ENCODE results near the gene LTBP3.
A peak's percentile ranks its signal among the peaks of the same experiment; 100 is the strongest.

The LTBP3 gene

DNA sequence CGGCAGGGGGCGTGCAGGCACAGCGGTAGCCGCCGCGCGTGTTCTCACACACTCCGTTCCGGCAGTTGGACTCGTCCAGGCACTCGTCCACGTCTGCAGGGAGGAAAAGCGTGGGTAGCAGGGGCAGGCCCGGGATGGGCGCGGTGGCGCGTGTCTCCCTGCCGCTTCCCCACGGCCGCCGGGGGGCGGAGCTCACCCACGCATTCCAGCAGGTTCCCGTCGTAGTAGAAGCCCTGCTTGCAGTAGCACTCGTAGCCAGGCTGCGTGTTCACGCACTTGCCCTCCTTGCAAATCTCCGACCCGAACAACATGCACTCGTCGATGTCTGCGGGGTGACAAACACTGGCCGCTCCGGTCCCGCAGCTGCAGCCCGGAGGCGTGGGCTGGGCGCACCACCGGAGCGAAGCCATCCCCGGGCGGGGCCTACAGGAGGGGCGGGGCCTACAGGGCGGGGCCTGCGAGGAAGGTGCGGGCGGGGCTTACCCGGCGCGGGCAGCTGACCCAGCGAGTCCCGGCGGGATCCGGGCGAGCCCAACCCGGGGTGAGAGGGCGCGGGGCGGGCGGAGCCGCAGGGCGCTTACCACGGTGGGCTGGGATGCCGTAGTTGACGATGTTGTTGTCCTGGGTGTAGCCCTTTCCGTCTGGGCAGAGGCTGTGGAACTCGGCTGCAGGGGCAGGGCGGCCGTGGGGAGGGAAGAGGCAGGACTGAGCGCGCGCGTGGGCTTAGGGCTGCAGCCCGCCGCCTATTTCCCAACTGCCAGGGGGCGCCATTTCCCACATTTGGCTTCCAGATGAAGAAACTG, 17.7 kb downstream of the LTBP3 start:
- TF ChIP-seq CTCF (IDR thresholded peaks at IDR 0.05; ENCODE audit: control insufficient read depth, insufficient read depth, low read depth, low read length, missing control alignments) = peak; percentile 88
- peak overlapping the region; percentile 50 for H3K4me3 ChIP-seq (ENCODE audit: control insufficient read depth, low read depth, low read length)
- DNase-seq (ENCODE audit: low read depth) = peak; percentile 43

DNA sequence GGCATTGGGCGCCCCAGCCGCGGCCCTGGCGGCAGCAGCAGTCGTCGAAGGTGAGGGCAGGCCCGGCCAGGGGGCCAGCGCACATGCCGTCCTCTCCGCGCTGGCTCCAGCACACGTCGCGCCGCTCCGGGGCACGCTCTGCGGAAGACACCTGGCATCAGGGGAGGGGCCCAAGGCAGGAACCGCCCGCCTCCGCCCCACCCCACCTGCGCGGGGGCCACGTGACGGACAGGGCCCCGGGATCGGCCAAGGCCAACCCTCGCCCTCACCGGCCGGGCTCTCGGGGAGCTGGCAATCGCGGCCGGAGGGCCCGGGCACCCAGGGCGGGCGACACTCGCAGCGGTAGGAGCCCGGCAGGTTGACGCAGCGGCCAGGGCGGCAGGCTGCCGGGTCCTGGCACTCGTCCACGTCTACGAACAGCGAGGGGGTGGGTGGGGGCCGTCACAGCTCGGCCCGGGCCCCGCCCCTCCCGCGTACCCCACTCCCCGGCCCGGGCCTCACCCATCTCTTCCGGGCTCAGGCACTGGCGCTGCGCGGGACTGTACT, 18.3 kb downstream of the LTBP3 start:
- TF ChIP-seq CTCF (IDR thresholded peaks at IDR 0.05; ENCODE audit: control insufficient read depth, insufficient read depth, low read depth, low read length, missing control alignments) = no peak
- DNase-seq (ENCODE audit: low read depth) = no peak
- peak overlapping the region; percentile 50 for H3K4me3 ChIP-seq (ENCODE audit: control insufficient read depth, low read depth, low read length)

DNA sequence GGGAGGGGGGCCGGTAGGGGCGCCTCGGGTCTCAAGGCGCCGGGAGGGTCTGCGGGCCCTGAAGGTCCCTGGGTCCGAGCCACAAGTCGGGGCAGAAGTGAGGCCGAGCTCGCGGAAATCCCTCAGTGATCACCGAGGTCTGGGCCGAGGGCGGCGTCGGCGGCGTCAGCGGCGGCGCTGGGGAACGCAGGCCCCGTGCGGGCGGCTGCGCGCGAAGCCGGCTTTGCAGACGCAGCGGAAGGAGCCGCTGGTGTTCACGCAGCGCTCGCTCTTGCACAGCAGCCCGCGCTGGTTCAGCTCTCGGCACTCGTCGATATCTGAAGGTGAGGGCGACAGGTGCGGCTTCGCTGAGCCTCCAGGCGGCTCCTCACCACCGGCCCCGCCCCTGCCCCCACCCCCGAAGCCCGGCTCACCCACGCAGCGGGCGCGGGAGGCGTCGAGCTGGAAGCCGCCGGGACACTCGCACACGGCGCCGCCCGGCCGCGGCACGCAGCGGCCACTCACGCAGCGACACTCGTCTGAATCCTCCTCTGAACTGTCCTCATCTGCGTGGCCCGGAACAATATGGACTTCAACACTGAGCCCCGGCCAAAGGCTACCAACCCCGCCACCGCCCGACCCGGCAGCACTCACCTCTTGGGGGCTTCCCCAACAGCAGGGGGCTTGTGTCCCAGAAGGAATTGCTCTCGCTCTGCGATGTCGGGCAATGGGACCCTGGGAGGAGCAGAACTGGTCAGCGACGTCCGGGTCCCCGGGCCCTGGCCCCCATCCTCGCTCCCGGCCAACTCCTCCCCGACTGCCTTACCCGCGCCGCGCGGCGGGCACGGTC, 19.0 kb downstream of the LTBP3 start:
- DNase-seq (ENCODE audit: low read depth) = no peak
- TF ChIP-seq CTCF (IDR thresholded peaks at IDR 0.05; ENCODE audit: control insufficient read depth, insufficient read depth, low read depth, low read length, missing control alignments) = no peak
- no peak overlapping the region for H3K4me3 ChIP-seq (ENCODE audit: control insufficient read depth, low read depth, low read length)

DNA sequence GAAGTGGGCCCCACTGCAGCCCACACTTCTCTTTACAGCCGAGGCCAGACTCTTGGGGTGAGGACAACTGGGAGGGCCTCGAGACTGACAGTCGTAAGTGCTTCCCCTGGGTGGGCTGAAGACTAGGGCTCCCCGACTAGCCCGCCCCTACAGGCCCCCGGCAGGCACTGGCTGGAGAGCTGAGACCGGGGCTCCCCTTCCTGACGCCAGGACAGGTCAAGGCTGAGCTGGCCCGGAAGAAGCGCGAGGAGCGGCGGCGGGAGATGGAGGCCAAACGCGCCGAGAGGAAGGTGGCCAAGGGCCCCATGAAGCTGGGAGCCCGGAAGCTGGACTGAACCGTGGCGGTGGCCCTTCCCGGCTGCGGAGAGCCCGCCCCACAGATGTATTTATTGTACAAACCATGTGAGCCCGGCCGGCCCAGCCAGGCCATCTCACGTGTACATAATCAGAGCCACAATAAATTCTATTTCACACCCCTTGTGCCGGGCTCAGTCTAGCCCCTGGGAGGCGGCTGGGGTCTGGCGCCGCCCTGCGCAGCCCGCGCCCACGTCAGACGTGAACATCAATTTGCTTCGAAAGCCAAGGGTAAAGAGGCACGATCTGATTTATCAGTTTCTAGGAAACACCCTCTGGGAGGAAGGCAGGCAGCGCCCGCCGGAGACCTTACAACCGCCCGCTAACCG, 19.8 kb downstream of the LTBP3 start:
- TF ChIP-seq CTCF (IDR thresholded peaks at IDR 0.05; ENCODE audit: control insufficient read depth, insufficient read depth, low read depth, low read length, missing control alignments) = no peak
- H3K4me3 ChIP-seq (ENCODE audit: control insufficient read depth, low read depth, low read length) = no peak overlapping the region
- no peak for DNase-seq (ENCODE audit: low read depth)

DNA sequence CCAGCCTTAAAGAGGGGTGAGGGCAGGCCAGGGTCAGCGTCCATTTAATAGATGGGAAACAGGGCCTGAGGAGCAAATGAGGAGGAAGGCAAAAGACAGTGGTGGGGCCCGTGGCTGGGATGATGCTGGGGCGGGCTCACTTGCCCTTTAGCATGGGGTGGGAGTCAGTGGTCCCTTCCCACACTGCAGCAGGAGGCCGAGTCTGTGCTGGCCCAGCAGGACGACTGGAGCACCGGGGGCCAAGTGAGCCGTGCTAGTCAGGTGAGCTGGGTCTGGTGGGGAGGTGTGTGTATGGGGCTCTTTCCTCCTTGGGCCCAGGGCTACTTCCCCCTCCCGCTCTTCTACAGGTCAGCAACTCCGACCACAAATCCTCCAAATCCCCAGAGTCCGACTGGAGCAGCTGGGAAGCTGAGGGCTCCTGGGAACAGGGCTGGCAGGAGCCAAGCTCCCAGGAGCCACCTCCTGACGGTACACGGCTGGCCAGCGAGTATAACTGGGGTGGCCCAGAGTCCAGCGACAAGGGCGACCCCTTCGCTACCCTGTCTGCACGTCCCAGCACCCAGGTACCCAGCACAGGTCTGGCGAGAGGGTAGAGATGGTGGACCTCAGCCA, 20.4 kb downstream of the LTBP3 start:
- H3K4me3 ChIP-seq (ENCODE audit: control insufficient read depth, low read depth, low read length) = no peak overlapping the region
- TF ChIP-seq CTCF (IDR thresholded peaks at IDR 0.05; ENCODE audit: control insufficient read depth, insufficient read depth, low read depth, low read length, missing control alignments) = no peak
- no peak for DNase-seq (ENCODE audit: low read depth)

GRCh38 chr11:65537296-65537597, 20.9 kb downstream of the LTBP3 start:
- DNase-seq (ENCODE audit: low read depth) = no peak
- TF ChIP-seq CTCF (IDR thresholded peaks at IDR 0.05; ENCODE audit: control insufficient read depth, insufficient read depth, low read depth, low read length, missing control alignments) = no peak
- H3K4me3 ChIP-seq (ENCODE audit: control insufficient read depth, low read depth, low read length) = no peak overlapping the region
